MM.1S (cell line): ENCODE results near the gene ZNF771.
"Not testable (repeated sequence)": the region's sequence is repeated elsewhere in the genome, so short reads cannot be mapped to it uniquely, and the experiment has no call there.

Experiments
- EZH2 ChIP-seq: fragments of 300-600 bp; sonication (generic); optimal IDR thresholded peaks from 2 replicates; pipeline ENCODE3; 2017; ENCODE audit warnings: low read depth, mild to moderate bottlenecking, antibody characterized with exemption, low read length, mixed read lengths
- TF ChIP-seq, protein P1 (sequence below): fragments of 300-600 bp; sonication (generic); IDR thresholded peaks from 2 replicates; pipeline ENCODE4 v1.5.1; 2016; ENCODE audit warnings: antibody characterized with exemption, low read length, mixed read lengths

DNA sequence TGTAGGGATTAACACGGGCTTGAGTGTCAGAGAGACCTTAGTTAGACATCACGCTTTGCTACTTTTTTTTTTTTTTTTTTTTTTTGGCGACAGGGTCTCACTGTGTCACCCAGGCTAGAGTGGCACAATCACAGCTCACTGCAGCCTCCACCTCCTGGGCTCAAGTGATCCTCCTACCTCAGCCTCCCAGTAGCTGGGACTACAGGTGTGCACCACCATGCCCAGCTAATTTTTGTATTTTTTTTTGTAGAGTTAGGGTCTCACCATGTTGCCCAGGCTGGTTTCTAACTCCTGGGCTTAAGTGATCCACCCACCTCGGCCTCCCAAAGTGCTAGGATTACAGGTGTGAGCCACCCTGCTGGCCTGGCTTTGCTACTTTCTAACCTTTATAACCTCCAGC, 10.8 kb upstream of the ZNF771 start:
- TF ChIP-seq, protein P1, sequence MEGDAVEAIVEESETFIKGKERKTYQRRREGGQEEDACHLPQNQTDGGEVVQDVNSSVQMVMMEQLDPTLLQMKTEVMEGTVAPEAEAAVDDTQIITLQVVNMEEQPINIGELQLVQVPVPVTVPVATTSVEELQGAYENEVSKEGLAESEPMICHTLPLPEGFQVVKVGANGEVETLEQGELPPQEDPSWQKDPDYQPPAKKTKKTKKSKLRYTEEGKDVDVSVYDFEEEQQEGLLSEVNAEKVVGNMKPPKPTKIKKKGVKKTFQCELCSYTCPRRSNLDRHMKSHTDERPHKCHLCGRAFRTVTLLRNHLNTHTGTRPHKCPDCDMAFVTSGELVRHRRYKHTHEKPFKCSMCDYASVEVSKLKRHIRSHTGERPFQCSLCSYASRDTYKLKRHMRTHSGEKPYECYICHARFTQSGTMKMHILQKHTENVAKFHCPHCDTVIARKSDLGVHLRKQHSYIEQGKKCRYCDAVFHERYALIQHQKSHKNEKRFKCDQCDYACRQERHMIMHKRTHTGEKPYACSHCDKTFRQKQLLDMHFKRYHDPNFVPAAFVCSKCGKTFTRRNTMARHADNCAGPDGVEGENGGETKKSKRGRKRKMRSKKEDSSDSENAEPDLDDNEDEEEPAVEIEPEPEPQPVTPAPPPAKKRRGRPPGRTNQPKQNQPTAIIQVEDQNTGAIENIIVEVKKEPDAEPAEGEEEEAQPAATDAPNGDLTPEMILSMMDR, result not testable (repeated sequence)
- not testable (repeated sequence) for TF ChIP-seq EZH2
